Spinal cord (tissue), 10 donors: ENCODE data around the gene C1orf35. TPM values are rescaled to one million over a fixed set of nuclear protein-coding genes. Genes with fewer than 3 reads are reported as not detected.

Source experiments
- DNase-seq, 6 donors: peaks; one replicate each; pipeline versions ENCODE4 v3.0.0 to v3.0.0-alpha.2; 2013 to 2015; ENCODE audit warnings: low spot score in 6 of 6, low read depth in 4 of 6
- H3K27ac ChIP-seq: one replicate; pipeline ENCODE4 v1.5.1; 2013; ENCODE audit warnings: low read depth, low read length, control low read depth
- H3K27me3 ChIP-seq: one replicate; pipeline ENCODE4 v1.6.1; 2013; ENCODE audit warnings: low read length; ENCODE audit not compliant: control insufficient read depth, insufficient read depth
- H3K36me3 ChIP-seq: one replicate; pipeline ENCODE4 v1.6.1; 2013; ENCODE audit warnings: low read length; ENCODE audit not compliant: control insufficient read depth, insufficient read depth
- H3K4me1 ChIP-seq: one replicate; pipeline ENCODE4 v1.6.1; 2013; ENCODE audit warnings: low read length; ENCODE audit not compliant: control insufficient read depth, insufficient read depth
- H3K4me3 ChIP-seq: one replicate; pipeline ENCODE4 v1.5.1; 2013; ENCODE audit warnings: low read depth, low read length, control low read depth
- H3K9me3 ChIP-seq: one replicate; pipeline ENCODE4 v1.6.1; 2013; ENCODE audit warnings: low read length; ENCODE audit not compliant: control insufficient read depth, insufficient read depth
- WGBS: methylation state at CpG from one replicate; pipeline ENCODE4 v1.1.5; 2013; ENCODE audit warnings: missing lambda C conversion rate; ENCODE audit not compliant: insufficient coverage; 5-methylcytosine and 5-hydroxymethylcytosine counted together
- polyA plus RNA-seq, 2 donors: library from polyadenylated mRNA; unstranded; fragments of 120-200 nt; gene quantifications; one replicate each; pipeline ENCODE4 v1.2.1, GENCODE V29; 2013; ENCODE audit not compliant: insufficient read length in 2 of 2
- total RNA-seq, 2 donors: library from RNA; depleted of rRNA in 1 of 2; stranded (reverse); fragments of 120-200 nt in 1 of 2; fragments of >200 nt in 1 of 2; gene quantifications; one replicate each; pipeline versions ENCODE4 v1.2.3 to v1.2.4, GENCODE V29; 2013 to 2014
- donor health status: healthy.

Gene C1orf35
- total and polyA plus RNA-seq, 4 donors: 3.8 to 29.4 (median 20.1) TPM

- Histone ChIP-seq H3K36me3 (no peaks in the 10 kb centered on the region), H3K4me1 (peaks cover 37% of the 10 kb centered on the region), H3K27me3 (no peaks in the 10 kb centered on the region), H3K9me3 (no peaks in the 10 kb centered on the region), H3K27ac (peak within 1 kb of the TSS; percentile 80), H3K4me3 (peak within 1 kb of the TSS; percentile 87)
- DNase-seq: peak; percentile 87 to 98 (median 91)
- under 1% methylated on average over 87 of the region's 87 CpGs for WGBS
These were observed 20.8 kb downstream of the C1orf35 start, which contains the start of gene ARF1 for GRCh38 chr1:228082214-228082917. ARF1 (plus strand) TSS chr1:228082708; CDS start chr1:228097115, 14,407 bp downstream.

DNA sequence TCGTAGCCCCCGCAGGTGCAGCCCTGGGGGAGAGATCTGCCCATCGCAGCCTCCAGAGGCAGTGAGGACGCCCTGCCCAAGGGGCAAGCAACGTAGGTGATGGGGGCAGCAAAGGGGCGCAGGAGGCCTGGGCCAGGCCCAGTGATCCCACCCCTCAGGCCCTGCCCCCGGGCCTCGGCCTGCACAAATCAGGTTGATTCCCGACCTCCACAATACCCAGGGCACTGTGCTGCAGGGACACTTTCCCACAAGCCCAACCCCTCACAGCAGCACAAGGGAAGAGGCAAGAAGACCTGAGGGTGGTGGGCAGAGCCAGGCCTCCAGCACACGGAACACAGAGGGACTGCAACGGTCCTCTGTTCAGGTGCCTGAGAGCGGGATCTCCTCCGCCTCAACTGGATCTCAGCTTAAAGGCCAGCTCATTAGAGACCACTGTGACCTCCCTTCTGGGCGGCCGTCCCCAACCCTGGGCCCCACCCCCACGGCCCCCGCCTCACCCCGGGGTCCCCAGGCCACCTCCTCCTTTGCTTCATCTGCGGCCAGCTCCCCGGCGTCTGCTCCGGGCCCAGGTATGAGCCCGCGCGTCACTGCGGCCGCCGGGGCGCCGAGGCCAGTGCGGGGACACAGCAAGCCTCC lies 21.4 kb downstream of the C1orf35 start:
- no peaks in the 10 kb centered on the region for H3K9me3 ChIP-seq
- no peak overlapping the region for H3K27ac ChIP-seq
- H3K4me3 ChIP-seq: peak overlapping the region; percentile 87
- H3K36me3 ChIP-seq: no peaks in the 10 kb centered on the region
- 10% methylated on average over 29 of the region's 31 CpGs for WGBS
- DNase-seq: peak in 1 of 6 donors; percentile 17
- no peaks in the 10 kb centered on the region for H3K27me3 ChIP-seq
- H3K4me1 ChIP-seq: peaks cover 37% of the 10 kb centered on the region

DNA sequence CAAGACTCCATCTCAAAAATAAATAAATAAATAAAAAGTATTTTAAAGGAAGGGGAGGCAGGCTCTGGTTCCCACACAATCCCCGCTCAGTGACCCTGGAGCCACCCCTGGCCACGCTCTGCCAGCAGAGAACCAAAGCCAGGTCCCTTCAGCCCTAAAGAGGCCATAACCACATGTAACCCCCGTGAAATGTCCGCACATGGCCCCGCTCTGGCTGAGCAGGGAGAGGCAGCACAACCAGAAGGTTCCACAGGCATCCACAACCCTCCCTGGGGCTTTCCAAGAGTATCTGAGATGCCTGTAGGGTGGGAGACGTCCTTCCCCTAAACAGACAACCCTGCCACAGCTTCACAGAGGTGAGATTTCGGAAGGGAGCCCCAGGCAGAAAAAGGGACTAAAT lies 22.0 kb downstream of the C1orf35 start:
- WGBS: 80% methylated on average over 5 of the region's 7 CpGs
- Histone ChIP-seq H3K4me1 (peaks cover 37% of the 10 kb centered on the region), H3K36me3 (no peaks in the 10 kb centered on the region), H3K27me3 (no peaks in the 10 kb centered on the region), H3K9me3 (no peaks in the 10 kb centered on the region), H3K4me3 (peak overlapping the region; percentile 87), H3K27ac (no peak overlapping the region)
- no peak for DNase-seq

GRCh38 chr1:228079601-228080263 lies 23.4 kb downstream of the C1orf35 start:
- Histone ChIP-seq H3K4me3 (no peak overlapping the region), H3K9me3 (no peaks in the 10 kb centered on the region), H3K27ac (no peak overlapping the region), H3K4me1 (peaks cover 24% of the 10 kb centered on the region), H3K36me3 (no peaks in the 10 kb centered on the region), H3K27me3 (no peaks in the 10 kb centered on the region)
- DNase-seq: no peak
- 82% methylated on average over 7 of the region's 7 CpGs for WGBS

DNA sequence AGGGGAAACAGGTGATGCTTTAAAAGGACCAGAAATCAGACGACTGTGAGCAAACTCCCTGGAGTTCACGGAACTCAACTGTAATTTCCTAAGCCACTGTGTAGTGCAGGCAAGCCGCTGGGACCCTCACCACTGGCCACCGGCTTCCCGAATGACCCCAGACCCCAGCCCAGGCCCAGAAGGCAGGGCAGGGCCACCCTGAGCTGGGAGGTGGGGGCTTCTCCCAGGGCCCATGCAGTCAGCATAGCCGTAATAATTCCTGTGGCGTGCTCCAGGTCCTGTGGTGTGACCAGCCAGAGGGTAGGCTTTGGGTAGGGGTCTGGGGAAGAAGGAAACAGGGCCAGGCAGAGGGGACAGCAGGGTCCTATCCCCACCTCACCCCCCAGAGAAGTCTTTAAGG lies 24.1 kb downstream of the C1orf35 start:
- 88% methylated on average over 5 of the region's 7 CpGs for WGBS
- DNase-seq: no peak
- H3K4me1 ChIP-seq: peaks cover 21% of the 10 kb centered on the region
- H3K4me3 ChIP-seq: no peak overlapping the region
- no peak overlapping the region for H3K27ac ChIP-seq
- H3K9me3 ChIP-seq: no peaks in the 10 kb centered on the region
- no peaks in the 10 kb centered on the region for H3K27me3 ChIP-seq
- no peaks in the 10 kb centered on the region for H3K36me3 ChIP-seq

- Histone ChIP-seq H3K4me1 (peaks cover 20% of the 10 kb centered on the region), H3K36me3 (no peaks in the 10 kb centered on the region), H3K27me3 (no peaks in the 10 kb centered on the region), H3K27ac (no peak overlapping the region), H3K4me3 (no peak overlapping the region), H3K9me3 (no peaks in the 10 kb centered on the region)
- 72% methylated on average over 8 of the region's 10 CpGs for WGBS
- DNase-seq: no peak
These were observed 25.4 kb downstream of the C1orf35 start for GRCh38 chr1:228077565-228078330.

DNA sequence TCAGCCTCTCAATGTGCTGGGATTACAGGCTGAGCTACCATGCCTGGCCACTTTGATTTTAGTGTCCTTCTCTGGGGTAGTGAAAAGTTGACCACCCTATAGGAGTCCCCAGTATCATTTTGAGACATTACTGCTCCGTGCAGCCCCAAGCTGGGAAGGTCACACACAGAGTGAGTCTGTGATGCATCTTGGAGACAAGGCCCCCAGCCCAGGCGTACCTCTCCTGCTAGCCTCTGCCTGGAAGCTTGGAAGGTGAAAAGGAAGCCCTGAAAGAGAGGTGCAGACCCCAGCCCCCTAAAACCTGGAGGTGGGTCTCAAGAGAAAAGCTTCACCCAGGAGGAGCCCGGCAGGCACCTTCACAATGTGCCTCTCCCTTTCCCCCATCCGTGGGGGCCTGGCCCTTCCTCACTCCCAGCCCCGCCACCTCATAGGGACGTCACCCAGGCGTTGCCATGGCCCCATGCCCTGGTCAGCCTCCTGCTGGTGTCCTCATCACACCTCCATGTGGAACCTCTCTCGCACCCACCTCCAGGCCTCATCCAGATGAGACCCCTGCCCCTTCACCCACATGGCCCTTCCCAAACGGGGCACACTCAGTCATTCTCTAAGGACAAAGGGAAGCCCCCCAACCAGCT lies 26.2 kb downstream of the C1orf35 start:
- 70% methylated on average over 8 of the region's 9 CpGs for WGBS
- Histone ChIP-seq H3K9me3 (no peaks in the 10 kb centered on the region), H3K36me3 (no peaks in the 10 kb centered on the region), H3K4me3 (no peak overlapping the region), H3K27ac (no peak overlapping the region), H3K27me3 (no peaks in the 10 kb centered on the region), H3K4me1 (peaks cover 20% of the 10 kb centered on the region)
- DNase-seq: no peak

DNA sequence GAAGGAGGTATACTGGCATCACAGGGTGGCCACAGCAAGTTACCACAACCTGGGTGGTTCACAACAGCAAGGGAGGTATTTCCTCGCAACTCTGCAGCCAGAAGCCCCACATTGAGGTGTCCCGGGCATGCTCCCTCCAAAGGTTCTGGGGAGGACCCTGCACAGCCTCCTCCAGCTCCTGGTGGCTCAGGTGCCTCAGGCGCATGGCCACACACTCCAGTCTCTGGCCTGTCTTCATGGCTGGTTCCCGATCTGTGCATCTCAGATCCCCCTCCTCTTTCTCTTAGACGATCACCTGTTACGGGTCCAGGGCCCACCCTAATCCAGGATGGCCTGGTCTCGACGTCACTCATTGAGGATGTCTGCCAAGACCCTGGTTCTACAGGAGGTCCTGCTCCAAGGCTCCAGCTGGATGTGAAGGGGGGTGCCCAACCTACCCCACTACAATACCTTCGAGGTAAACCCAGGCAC lies 27.3 kb downstream of the C1orf35 start:
- Histone ChIP-seq H3K27ac (no peak overlapping the region), H3K4me1 (peaks cover 10% of the 10 kb centered on the region), H3K4me3 (no peak overlapping the region), H3K27me3 (peaks cover 2% of the 10 kb centered on the region), H3K9me3 (no peaks in the 10 kb centered on the region), H3K36me3 (no peaks in the 10 kb centered on the region)
- no peak for DNase-seq
- WGBS: 88% methylated on average over 9 of the region's 9 CpGs
